ENCODE results near the gene MVD. TPM values are rescaled to one million over a fixed set of nuclear protein-coding genes. Genes with fewer than 3 reads are reported as not detected.

The MVD gene
- total RNA-seq, 4 donors from 2014 or later: 32.7 to 49.4 (median 39.9) TPM

GRCh38 chr16:88649195-88649923 lies 13.5 kb downstream of the MVD start:
- H3K27ac ChIP-seq: peak overlapping the region in 3 of 4 donors; percentile 15 to 87 (median 78)
- no peaks in the 10 kb centered on the region for H3K9me3 ChIP-seq
- H3K4me1 ChIP-seq: peaks cover 0 to 27% (median 17%) of the 10 kb centered on the region in 4 donors
- no peaks in the 10 kb centered on the region for H3K27me3 ChIP-seq
- TF ChIP-seq EP300 (IDR thresholded peaks at IDR 0.05) (no peak), CTCF (IDR thresholded peaks at IDR 0.05) (no peak), POLR2A (IDR thresholded peaks at IDR 0.05) (no peak)
- DNase-seq (ENCODE audit: low spot score in 2 of 2): no peak
- 74 to 85% methylated on average over 19 to 20 of the region's 20 CpGs for WGBS, 2 donors
- H3K4me3 ChIP-seq: peak overlapping the region; percentile 40 to 71 (median 67)
- H3K36me3 ChIP-seq: peaks cover 0 to 59% (median 0%) of the 10 kb centered on the region in 3 donors

- peaks cover 0 to 57% (median 0%) of the 10 kb centered on the region in 3 donors for H3K36me3 ChIP-seq
- no peak overlapping the region for H3K4me3 ChIP-seq
- WGBS, 2 donors: 89 to 91% methylated on average over 14 to 15 of the region's 22 CpGs
- H3K9me3 ChIP-seq: no peaks in the 10 kb centered on the region
- H3K27ac ChIP-seq: no peak overlapping the region
- DNase-seq (ENCODE audit: low spot score in 2 of 2): no peak
- TF ChIP-seq CTCF (IDR thresholded peaks at IDR 0.05) (no peak), EP300 (IDR thresholded peaks at IDR 0.05) (no peak), POLR2A (IDR thresholded peaks at IDR 0.05) (no peak)
- peaks cover 0 to 27% (median 17%) of the 10 kb centered on the region in 4 donors for H3K4me1 ChIP-seq
- H3K27me3 ChIP-seq: no peaks in the 10 kb centered on the region
Measured at GRCh38 chr16:88647178-88648070, 15.5 kb downstream of the MVD start.

- peaks cover 0 to 20% (median 15%) of the 10 kb centered on the region in 4 donors for H3K4me1 ChIP-seq
- H3K4me3 ChIP-seq: no peak overlapping the region
- no peaks in the 10 kb centered on the region for H3K27me3 ChIP-seq
- 73 to 89% methylated on average over 20 to 28 of the region's 28 CpGs for WGBS, 2 donors
- H3K9me3 ChIP-seq: no peaks in the 10 kb centered on the region
- DNase-seq (ENCODE audit: low spot score in 2 of 2): no peak
- H3K27ac ChIP-seq: no peak overlapping the region
- TF ChIP-seq CTCF (IDR thresholded peaks at IDR 0.05) (no peak), POLR2A (IDR thresholded peaks at IDR 0.05) (no peak), EP300 (IDR thresholded peaks at IDR 0.05) (no peak)
- peaks cover 0 to 51% (median 0%) of the 10 kb centered on the region in 3 donors for H3K36me3 ChIP-seq
Measured at GRCh38 chr16:88646345-88647034, 16.4 kb downstream of the MVD start.

- WGBS, 2 donors: 87% methylated on average over 19 to 23 of the region's 23 CpGs
- Histone ChIP-seq H3K4me3 (no peak overlapping the region), H3K27me3 (peaks cover 0 to 3% of the 10 kb centered on the region in 2 donors), H3K36me3 (peaks cover 0 to 51% (median 0%) of the 10 kb centered on the region in 3 donors), H3K4me1 (peaks cover 0 to 17% (median 10%) of the 10 kb centered on the region in 4 donors), H3K27ac (no peak overlapping the region), H3K9me3 (no peaks in the 10 kb centered on the region)
- no peak for TF ChIP-seq POLR2A (IDR thresholded peaks at IDR 0.05)
- TF ChIP-seq CTCF (IDR thresholded peaks at IDR 0.05): no peak
- TF ChIP-seq EP300 (IDR thresholded peaks at IDR 0.05): no peak
- no peak for DNase-seq (ENCODE audit: low spot score in 2 of 2)
Measured at GRCh38 chr16:88645941-88646340, 16.9 kb downstream of the MVD start.

Data from tibial nerve (tissue), 4 donors.